HG02798 (cell line): Measurements from ENCODE around the gene LNX1.
"Not testable (repeated sequence)": the region's sequence is repeated elsewhere in the genome, so short reads cannot be mapped to it uniquely, and the experiment has no call there.

Source experiments
- ATAC-seq: cut with Tn5 transposase; IDR thresholded peaks from one replicate; pipeline ENCODE4 v1.9.1; 2021; ENCODE audit warnings: mild to moderate bottlenecking; ENCODE audit not compliant: unreplicated experiment, poor library complexity

Gene LNX1

DNA sequence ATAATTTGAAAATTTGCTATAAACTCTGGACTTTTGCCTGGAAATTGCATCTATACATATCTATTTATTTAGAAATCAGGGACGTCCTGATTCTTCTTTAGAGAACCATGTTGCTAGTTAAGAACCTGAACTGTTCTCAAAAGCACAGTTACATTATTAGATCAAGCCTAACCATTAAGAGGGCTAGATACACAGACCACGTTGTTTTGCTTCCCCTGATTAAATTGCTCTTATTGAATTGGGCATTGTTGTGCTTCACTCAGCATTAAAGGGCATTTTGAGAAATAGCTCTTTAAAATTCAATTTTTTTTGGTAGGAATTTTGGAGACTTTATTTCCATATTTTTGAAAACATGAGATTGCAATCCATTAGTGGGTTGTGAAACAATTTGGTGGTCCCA is 169.5 kb downstream of the LNX1 start:
- ATAC-seq: no peak

DNA sequence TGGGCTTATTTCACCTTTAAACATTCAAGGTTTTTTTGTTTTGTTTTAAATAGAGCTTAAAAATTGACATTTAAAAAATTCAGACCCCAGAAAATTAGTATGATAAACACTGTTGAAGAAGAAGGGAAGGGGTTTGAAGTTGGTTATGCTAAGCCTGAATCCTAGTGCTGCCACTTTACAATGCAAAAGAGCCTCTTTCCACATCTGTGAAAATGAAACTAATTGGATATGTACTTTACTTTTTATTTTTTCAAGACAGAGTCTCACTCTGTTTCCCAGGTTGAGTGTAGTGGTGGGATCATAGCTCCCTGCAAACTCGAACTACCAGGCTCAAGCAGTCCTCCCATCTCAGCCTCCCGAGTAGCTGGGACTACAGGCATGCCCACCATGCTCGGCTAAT is 172.1 kb downstream of the LNX1 start:
- ATAC-seq: no peak

DNA sequence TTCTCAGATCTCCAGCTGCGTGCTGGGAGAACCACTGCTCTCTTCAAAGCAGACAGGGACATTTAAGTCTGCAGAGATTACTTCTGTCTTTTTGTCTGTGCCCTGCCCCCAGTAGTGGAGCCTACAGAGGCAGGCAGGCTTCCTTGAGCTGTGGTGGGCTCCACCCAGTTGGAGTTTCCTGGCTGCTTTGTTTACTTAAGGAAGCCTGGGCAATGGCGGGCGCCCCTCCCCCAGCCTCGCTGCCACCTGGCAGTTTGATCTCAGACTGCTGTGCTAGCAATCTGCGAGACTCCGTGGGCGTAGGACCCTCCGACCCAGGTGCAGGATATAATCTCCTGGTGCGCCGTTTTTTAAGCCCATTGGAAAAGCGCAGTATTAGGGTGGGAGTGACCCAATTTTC is 181.8 kb downstream of the LNX1 start:
- not testable (repeated sequence) for ATAC-seq
